Muscle of leg (tissue), 11 donors: ENCODE data around the gene BRD7. TPM values are rescaled to one million over a fixed set of nuclear protein-coding genes. Genes with fewer than 3 reads are reported as not detected.

Source experiments
- DNase-seq: peaks from one replicate; pipeline ENCODE4 v3.0.0; 2013
- H3K27ac ChIP-seq: one replicate; pipeline ENCODE4 v1.5.1; 2013; ENCODE audit warnings: mild to moderate bottlenecking, low read length, control low read depth
- H3K27me3 ChIP-seq: one replicate; pipeline ENCODE4 v1.6.1; 2013; ENCODE audit warnings: low read length; ENCODE audit not compliant: control insufficient read depth, insufficient read depth
- H3K36me3 ChIP-seq: one replicate; pipeline ENCODE4 v1.6.1; 2013; ENCODE audit warnings: low read length; ENCODE audit not compliant: control insufficient read depth, insufficient read depth
- H3K4me1 ChIP-seq: one replicate; pipeline ENCODE4 v1.6.1; 2013; ENCODE audit warnings: low read length; ENCODE audit not compliant: control insufficient read depth, insufficient read depth
- H3K4me3 ChIP-seq: one replicate; pipeline ENCODE4 v1.5.1; 2013; ENCODE audit warnings: low read length, control low read depth
- H3K9me3 ChIP-seq: replicated peaks from 2 replicates; pipeline ENCODE4 v1.6.1; 2013; ENCODE audit warnings: low read depth, low read length; ENCODE audit not compliant: control insufficient read depth
- WGBS: methylation state at CpG from one replicate; pipeline ENCODE4 v1.1.5; 2013; ENCODE audit warnings: missing lambda C conversion rate; ENCODE audit not compliant: insufficient coverage; 5-methylcytosine and 5-hydroxymethylcytosine counted together
- polyA plus RNA-seq, 8 donors: library from polyadenylated mRNA; unstranded; fragments of 120-200 nt; gene quantifications; one replicate each; pipeline versions ENCODE4 v1.2.1 to v1.2.3, GENCODE V29; 2013; ENCODE audit warnings: inconsistent platforms in 1 of 8, low replicate concordance in 1 of 8; ENCODE audit not compliant: insufficient read length in 8 of 8, insufficient read depth in 1 of 8
- total RNA-seq: library from RNA; stranded (reverse); fragments of 120-200 nt; gene quantifications from one replicate; pipeline ENCODE4 v1.2.4, GENCODE V29; 2013

Gene BRD7
- total and polyA plus RNA-seq, 9 donors = 56.7 to 76.5 (median 69.5) TPM

DNA sequence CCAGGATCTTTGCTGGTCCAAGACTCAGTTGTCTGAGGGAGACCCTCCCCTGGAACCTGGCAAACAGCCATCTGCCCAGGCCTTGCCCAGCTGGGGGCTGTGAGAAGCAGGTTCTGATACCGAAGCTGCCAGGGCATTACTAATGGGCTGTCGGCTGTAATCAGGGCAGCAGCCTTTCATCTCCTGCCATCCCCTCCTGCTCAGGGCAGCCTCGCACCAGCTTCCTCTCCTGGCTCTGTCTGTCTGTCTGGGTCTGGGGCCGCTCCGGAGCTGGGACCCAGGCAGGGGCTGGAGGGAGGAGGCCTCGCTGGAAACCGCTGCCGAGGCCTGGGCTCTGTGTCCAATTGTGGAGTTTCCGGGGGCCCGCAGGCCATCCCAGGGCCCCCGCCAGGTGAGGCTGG is 21.6 kb upstream of the BRD7 start:
- Histone ChIP-seq H3K27me3 (no peaks in the 10 kb centered on the region), H3K36me3 (no peaks in the 10 kb centered on the region), H3K4me1 (peaks cover 31% of the 10 kb centered on the region), H3K27ac (no peak overlapping the region), H3K4me3 (no peak overlapping the region), H3K9me3 (no peaks in the 10 kb centered on the region)
- no peak for DNase-seq
- 38% methylated on average over 9 of the region's 11 CpGs for WGBS

DNA sequence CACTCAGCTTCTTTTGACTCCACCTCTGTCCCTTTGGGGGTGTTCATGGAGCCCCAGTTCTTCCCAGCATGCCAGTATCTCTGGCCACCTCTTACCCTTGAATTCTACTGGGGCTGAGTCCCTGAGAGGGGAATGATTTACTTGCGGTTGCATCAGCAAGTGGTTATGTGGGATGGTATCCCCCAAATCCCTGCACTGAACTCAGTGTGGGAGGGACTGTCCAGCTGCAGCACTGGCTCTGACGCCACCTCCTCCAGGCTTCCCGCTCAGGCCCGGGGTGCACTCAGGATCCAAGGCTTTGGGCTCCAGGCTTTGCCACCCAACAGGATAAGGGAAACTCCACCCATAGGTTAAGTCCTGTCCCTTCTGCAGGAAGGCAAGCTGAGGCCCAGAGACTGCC is 21.1 kb upstream of the BRD7 start:
- Histone ChIP-seq H3K9me3 (no peaks in the 10 kb centered on the region), H3K4me1 (peaks cover 35% of the 10 kb centered on the region), H3K27me3 (no peaks in the 10 kb centered on the region), H3K36me3 (no peaks in the 10 kb centered on the region), H3K27ac (no peak overlapping the region), H3K4me3 (no peak overlapping the region)
- no peak for DNase-seq
- WGBS = 96% methylated on average over 3 of the region's 4 CpGs

DNA sequence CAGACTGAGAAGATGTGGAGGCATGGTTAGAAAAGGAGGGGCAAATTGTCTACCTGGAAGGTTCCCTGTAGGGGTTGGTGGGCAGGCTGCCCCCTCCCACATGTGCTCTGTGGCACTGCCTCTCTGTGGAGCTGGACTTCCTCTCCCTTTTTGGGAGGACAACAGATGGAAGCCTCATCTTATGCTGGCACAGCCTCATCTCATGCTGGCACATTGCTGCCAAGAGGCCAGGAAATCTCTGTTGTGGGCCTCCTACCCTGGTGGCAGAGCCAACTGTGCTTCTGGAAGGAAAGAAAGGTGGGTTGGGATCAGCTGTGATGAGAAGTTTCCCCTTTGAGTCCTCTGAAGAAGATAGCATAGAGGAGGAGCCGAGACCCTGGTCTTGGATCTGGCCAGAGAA is 19.7 kb upstream of the BRD7 start:
- no peak for DNase-seq
- Histone ChIP-seq H3K9me3 (no peaks in the 10 kb centered on the region), H3K36me3 (no peaks in the 10 kb centered on the region), H3K4me3 (no peak overlapping the region), H3K4me1 (peaks cover 34% of the 10 kb centered on the region), H3K27me3 (no peaks in the 10 kb centered on the region), H3K27ac (no peak overlapping the region)
- WGBS = 70% methylated on average over 1 of the region's 1 CpG

DNA sequence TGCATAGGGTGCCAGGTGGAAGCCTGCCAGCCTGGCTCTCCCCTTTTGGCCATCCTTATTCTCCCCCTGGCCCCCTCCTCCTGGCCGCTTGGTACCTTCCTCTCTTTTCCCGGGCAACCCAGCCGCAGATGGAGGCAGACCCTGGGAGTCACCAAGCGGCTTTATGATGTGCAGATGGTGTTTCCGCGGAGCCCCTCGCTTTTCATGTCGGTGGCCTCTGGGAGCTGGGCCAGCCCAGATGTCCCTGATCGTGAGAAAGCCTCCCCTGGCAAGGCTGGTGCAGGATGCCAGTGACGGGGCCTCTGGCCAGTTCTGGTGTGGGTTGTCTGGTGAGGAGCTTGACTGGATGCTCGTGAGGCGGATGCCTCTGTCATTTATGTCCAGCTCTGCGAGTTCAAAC is 18.0 kb upstream of the BRD7 start:
- Histone ChIP-seq H3K4me1 (peaks cover 30% of the 10 kb centered on the region), H3K27ac (no peak overlapping the region), H3K4me3 (no peak overlapping the region), H3K27me3 (no peaks in the 10 kb centered on the region), H3K36me3 (no peaks in the 10 kb centered on the region), H3K9me3 (no peaks in the 10 kb centered on the region)
- 30% methylated on average over 13 of the region's 13 CpGs for WGBS
- peak; percentile 69 for DNase-seq

DNA sequence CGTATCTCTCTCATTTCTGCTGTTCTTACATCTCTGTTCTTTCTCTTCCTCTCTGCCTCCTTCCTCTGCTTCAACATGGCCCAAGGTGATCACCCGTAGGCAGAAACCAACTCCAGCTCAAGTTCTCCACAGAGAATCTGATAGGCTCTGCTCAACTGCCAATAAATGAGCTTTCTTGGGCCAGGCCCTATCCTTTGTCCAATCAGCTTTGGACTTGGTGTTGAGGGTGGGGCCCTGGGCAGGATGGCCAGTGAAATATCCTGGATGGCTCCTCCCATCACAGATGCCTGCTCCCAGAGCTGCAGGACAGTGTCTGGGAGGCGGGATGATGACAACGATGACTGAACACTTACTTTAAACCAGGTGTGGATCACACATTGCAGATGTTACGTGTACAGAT is 17.4 kb upstream of the BRD7 start:
- WGBS = 61% methylated on average over 2 of the region's 5 CpGs
- Histone ChIP-seq H3K27me3 (no peaks in the 10 kb centered on the region), H3K4me3 (no peak overlapping the region), H3K27ac (no peak overlapping the region), H3K36me3 (no peaks in the 10 kb centered on the region), H3K4me1 (peaks cover 30% of the 10 kb centered on the region), H3K9me3 (no peaks in the 10 kb centered on the region)
- DNase-seq = no peak

DNA sequence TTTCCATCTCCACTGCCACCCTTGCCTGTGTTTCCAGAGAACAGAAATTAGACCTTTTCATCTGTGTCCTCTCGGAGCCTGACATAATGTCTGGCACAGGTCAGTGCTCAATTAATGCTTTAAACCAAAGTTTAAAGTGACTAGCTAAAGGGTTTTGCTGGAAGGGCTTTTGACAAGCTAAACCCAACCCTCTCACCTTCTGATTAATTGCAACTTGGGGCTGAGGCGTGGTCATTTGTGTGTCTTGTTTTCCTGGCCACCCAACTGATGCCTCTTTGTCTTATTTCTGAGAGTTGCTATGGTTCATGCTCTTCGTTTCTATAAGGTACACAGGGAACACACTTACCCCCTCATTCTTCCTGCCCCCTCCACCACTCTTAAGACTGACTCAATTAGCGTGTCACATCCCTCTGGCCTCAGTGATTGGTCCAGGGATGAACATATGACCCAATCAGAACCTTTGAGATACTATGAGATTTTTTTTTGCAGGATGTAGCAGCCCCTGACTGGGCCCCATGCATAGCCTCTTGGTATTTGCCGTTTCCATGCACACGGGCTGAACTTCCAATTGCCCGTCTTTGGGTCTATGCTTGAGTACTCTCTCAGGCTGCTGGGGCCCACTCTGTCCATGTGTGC is 15.8 kb upstream of the BRD7 start:
- no peak for DNase-seq

DNA sequence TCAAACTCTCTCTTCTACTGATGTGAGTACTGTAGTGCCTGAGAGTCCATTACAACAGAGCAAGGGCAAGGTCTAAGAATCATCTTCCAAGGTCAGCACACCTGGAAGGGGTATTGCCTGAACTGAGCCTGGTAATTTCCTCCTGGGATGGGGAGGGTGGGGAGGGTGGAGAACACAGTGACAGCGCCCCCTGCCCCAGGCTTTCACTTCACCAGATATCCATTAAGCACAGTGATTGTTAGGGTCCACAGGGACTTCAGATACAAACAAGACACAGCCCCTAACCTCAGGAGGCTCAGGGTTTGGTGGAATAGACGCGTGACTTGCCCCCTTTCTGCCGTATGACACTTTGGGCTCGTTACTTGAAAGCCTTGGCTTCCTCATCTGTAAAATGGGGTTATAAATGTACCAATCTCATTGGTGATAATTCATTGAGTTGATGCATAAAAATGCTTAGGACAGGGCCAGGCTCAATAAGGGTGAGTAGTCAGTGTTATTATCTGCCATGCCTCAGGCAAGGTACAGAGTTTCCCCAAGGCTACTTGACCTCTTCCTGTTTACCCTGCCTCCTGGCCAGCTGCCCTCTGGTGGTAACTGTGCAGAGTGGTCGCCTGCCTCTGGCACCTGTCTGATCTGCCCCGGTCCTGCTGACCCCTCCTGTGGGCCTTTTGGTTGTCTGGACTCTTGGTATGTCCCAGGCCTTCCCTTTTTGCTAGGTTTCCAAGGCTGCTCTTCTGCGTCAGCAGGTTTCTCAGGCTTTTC is 13.1 kb upstream of the BRD7 start:
- peaks cover 14% of the 10 kb centered on the region for H3K4me1 ChIP-seq
- 86% methylated on average over 2 of the region's 8 CpGs for WGBS
- H3K4me3 ChIP-seq = no peak overlapping the region
- H3K9me3 ChIP-seq = no peaks in the 10 kb centered on the region
- no peaks in the 10 kb centered on the region for H3K27me3 ChIP-seq
- no peak for DNase-seq
- H3K27ac ChIP-seq = no peak overlapping the region
- H3K36me3 ChIP-seq = no peaks in the 10 kb centered on the region

More for the DNA sequence above, 15.8 kb upstream of the BRD7 start:
- Histone ChIP-seq H3K36me3 (no peaks in the 10 kb centered on the region), H3K27me3 (no peaks in the 10 kb centered on the region), H3K9me3 (no peaks in the 10 kb centered on the region), H3K27ac (no peak overlapping the region), H3K4me3 (no peak overlapping the region), H3K4me1 (peaks cover 30% of the 10 kb centered on the region)
- 67% methylated on average over 1 of the region's 7 CpGs for WGBS

DNA sequence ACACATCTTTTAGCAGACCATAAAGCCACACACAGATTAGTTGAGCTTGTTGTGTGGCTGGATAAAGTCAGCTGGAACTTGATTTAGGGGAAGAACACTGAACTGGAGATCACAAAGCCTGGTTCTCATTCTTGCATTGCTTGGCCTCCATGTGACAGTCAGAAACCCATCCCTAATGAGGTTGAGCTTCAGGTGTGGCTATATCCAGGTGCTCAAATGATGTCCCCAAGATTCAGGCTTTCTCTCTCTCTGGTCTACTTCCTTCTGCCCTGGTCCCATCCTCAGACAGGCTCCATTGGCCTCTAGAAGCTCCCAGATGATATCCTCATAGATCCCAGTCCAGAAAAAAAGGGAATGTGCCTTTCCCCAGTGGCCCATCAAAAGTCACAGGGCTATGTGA is 9.6 kb upstream of the BRD7 start:
- Histone ChIP-seq H3K4me1 (peaks cover 4% of the 10 kb centered on the region), H3K36me3 (no peaks in the 10 kb centered on the region), H3K27me3 (peaks cover 2% of the 10 kb centered on the region), H3K9me3 (no peaks in the 10 kb centered on the region), H3K27ac (no peak overlapping the region), H3K4me3 (no peak overlapping the region)
- no peak for DNase-seq

DNA sequence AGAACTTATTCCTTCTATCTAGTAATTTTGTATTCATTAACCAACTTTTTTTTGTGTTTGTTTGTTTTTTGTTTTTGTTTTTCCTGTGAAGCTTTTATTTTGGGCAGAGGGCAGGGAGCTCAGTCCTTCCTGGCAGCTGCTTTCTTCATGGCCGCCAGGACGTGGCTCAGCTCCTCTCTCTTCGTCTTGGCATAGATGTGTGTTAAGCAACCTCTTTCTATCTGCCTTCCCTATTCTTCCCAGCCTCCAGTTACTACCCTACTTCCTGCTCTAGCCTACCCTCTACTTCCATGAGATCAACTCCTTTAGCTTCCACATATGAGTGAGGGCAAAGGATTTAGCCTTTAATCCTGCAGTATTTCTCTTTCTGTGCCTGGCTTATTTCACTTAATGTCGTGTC is 8.2 kb upstream of the BRD7 start:
- Histone ChIP-seq H3K27ac (no peak overlapping the region), H3K4me1 (peaks cover 16% of the 10 kb centered on the region), H3K9me3 (no peaks in the 10 kb centered on the region), H3K36me3 (no peaks in the 10 kb centered on the region), H3K4me3 (no peak overlapping the region), H3K27me3 (peaks cover 2% of the 10 kb centered on the region)
- DNase-seq = no peak
- WGBS = no CpG with 5 or more reads among the region's 4 CpGs

DNA sequence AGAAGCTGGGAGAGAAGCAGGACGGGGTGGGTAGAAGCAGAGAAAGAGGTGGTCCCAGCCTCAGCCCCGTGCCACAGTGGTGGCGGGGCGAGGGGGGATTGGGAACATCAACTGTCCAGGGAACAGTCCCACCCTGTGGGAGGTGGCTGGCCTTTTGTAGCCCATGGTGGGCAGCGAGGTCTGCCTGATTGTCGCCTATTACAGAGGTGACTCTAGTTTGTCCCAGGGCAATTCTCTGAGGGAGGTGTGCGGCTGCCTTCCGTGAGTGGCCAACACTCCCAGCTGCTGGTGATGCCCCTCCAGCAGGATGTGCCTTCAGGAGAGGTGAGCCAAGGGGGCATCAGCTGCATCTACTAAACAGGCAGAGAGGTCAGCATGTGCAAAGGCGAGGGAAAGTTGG is 5.0 kb upstream of the BRD7 start:
- H3K9me3 ChIP-seq = peaks cover 2% of the 10 kb centered on the region
- DNase-seq = no peak
- 87% methylated on average over 9 of the region's 9 CpGs for WGBS
- H3K4me1 ChIP-seq = peaks cover 18% of the 10 kb centered on the region
- H3K36me3 ChIP-seq = no peaks in the 10 kb centered on the region
- H3K4me3 ChIP-seq = no peak overlapping the region
- peaks cover 2% of the 10 kb centered on the region for H3K27me3 ChIP-seq
- H3K27ac ChIP-seq = peak overlapping the region; percentile 81
